SK-N-SH (cell line): Measurements from ENCODE around the gene DYNC1H1. TPM values are rescaled to one million over a fixed set of nuclear protein-coding genes. Genes with fewer than 3 reads are reported as not detected.

Experiments used
- CTCF ChIA-PET: fragments of 300-600, 350-600 bp; formaldehyde crosslinking; extraction: SDS; loops from one replicate; lab custom pipeline; 2021; lab: Yijun Ruan, JAX
- POLR2A ChIA-PET: fragments of 350-600 bp; sonication (Branson Sonifier 250); formaldehyde crosslinking; extraction: SDS; loops from one replicate; lab custom pipeline; 2020; ENCODE audit warnings: antibody characterized with exemption, inconsistent platforms; lab: Yijun Ruan, JAX
- DNase-seq: peaks from one replicate; pipeline ENCODE4 v3.0.0; 2012
- H2AFZ ChIP-seq: fragments of 200-600 bp; sonication (generic); 2 replicates; pipeline ENCODE4 v1.8.1; 2016; ENCODE audit warnings: antibody characterized with exemption, mild to moderate bottlenecking, low read depth
- H3F3A ChIP-seq: fragments of 200-600 bp; sonication (generic); replicated peaks from 2 replicates; pipeline ENCODE3; 2016; ENCODE audit warnings: antibody characterized with exemption, mild to moderate bottlenecking; ENCODE audit not compliant: insufficient read depth
- H3K27ac ChIP-seq, 2 experiments: fragments of 200-500 bp in 1 of 2; fragments of 200-600 bp in 1 of 2; sonication (Bioruptor generic) in 1 of 2; sonication (generic), shearing (Covaris generic) in 1 of 2; 2 replicates each; pipeline versions ENCODE4 v1.5.1 to v1.6.1; 2014 to 2016; ENCODE audit warnings: low read depth in 2 of 2, inconsistent platforms in 1 of 2, low read length in 1 of 2, mild to moderate bottlenecking in 1 of 2, mixed read lengths in 1 of 2
- H3K27me3 ChIP-seq: fragments of 200-600 bp; sonication (generic), shearing (Covaris generic); 2 replicates; pipeline ENCODE4 v1.6.1; 2016; ENCODE audit warnings: mixed run types; ENCODE audit not compliant: insufficient read depth
- H3K36me3 ChIP-seq, 2 experiments: fragments of 200-500 bp in 1 of 2; fragments of 200-600 bp in 1 of 2; sonication (Bioruptor generic) in 1 of 2; sonication (generic) in 1 of 2; replicated peaks in 1 of 2; 2 replicates each; pipeline versions ENCODE3 to v1.5.1; 2014 to 2016; ENCODE audit warnings: low read length in 1 of 2, mild to moderate bottlenecking in 1 of 2; ENCODE audit not compliant: insufficient read depth in 2 of 2, control insufficient read depth in 1 of 2
- H3K4me1 ChIP-seq, 2 experiments: fragments of 200-500 bp in 1 of 2; fragments of 200-600 bp in 1 of 2; sonication (Bioruptor generic) in 1 of 2; sonication (generic), shearing (Covaris generic) in 1 of 2; 2 replicates each; pipeline versions ENCODE4 v1.5.1 to v1.6.1; 2014 to 2016; ENCODE audit warnings: low read depth in 1 of 2, low read length in 1 of 2, mixed run types in 1 of 2; ENCODE audit not compliant: insufficient read depth in 2 of 2, control insufficient read depth in 1 of 2
- H3K4me2 ChIP-seq: fragments of 200-600 bp; sonication (generic), shearing (Covaris generic); 2 replicates; pipeline ENCODE4 v1.6.1; 2017; ENCODE audit warnings: mixed run types
- H3K4me3 ChIP-seq, 2 experiments: fragments of 200-500 bp in 1 of 2; fragments of 200-600 bp in 1 of 2; sonication (Bioruptor generic) in 1 of 2; sonication (generic), shearing (Covaris generic) in 1 of 2; 2 replicates each; pipeline versions ENCODE4 v1.5.1 to v1.8.1; 2014 to 2016; ENCODE audit warnings: low read depth in 2 of 2, inconsistent platforms in 1 of 2, low read length in 1 of 2, mild to moderate bottlenecking in 1 of 2, mixed read lengths in 1 of 2, moderate library complexity in 1 of 2
- H3K79me2 ChIP-seq: fragments of 200-600 bp; sonication (generic); 2 replicates; pipeline ENCODE4 v1.8.1; 2017; ENCODE audit warnings: mild to moderate bottlenecking; ENCODE audit not compliant: insufficient read depth
- H3K9ac ChIP-seq: fragments of 200-600 bp; sonication (generic); 2 replicates; pipeline ENCODE4 v1.6.1; 2017; ENCODE audit warnings: mixed run types
- H3K9me2 ChIP-seq: fragments of 200-600 bp; sonication (generic); 2 replicates; pipeline ENCODE4 v1.6.1; 2017; ENCODE audit warnings: mixed run types
- H3K9me3 ChIP-seq: fragments of 200-600 bp; sonication (generic); 2 replicates; pipeline ENCODE4 v1.6.1; 2017; ENCODE audit warnings: mixed run types, mild to moderate bottlenecking, moderate library complexity
- H4K20me1 ChIP-seq: fragments of 200-600 bp; sonication (generic); 2 replicates; pipeline ENCODE4 v1.6.1; 2017; ENCODE audit warnings: mild to moderate bottlenecking, mixed run types; ENCODE audit not compliant: insufficient read depth
- CHD2 ChIP-seq: fragments of 150-350 bp; IDR thresholded peaks from 2 replicates; pipeline ENCODE4 v1.6.1; 2018; ENCODE audit warnings: low read length; ENCODE audit not compliant: partially characterized antibody
- CTCF ChIP-seq: fragments of 200-600 bp; sonication (generic); IDR thresholded peaks from 2 replicates; pipeline ENCODE4 v1.6.1; 2017; ENCODE audit warnings: antibody characterized with exemption, mild to moderate bottlenecking, moderate library complexity
- EP300 ChIP-seq, 2 experiments: IDR thresholded peaks; 2 replicates each; pipeline versions ENCODE4 v1.4.0 to v1.6.1; 2012; ENCODE audit warnings: borderline replicate concordance in 1 of 2, low read depth in 1 of 2, low read length in 1 of 2
- FOXJ3 ChIP-seq: sonication (generic); formaldehyde crosslinking; IDR thresholded peaks from 2 replicates; pipeline ENCODE4 v1.5.1; 2020; ENCODE audit warnings: mild to moderate bottlenecking, missing genetic modification reagents
- GABPA ChIP-seq: IDR thresholded peaks from 2 replicates; pipeline ENCODE4 v1.4.0; 2012; ENCODE audit warnings: low read depth, mild to moderate bottlenecking
- IRF3 ChIP-seq: fragments of 150-350 bp; IDR thresholded peaks from 2 replicates; pipeline ENCODE4 v1.6.1; 2016; ENCODE audit warnings: mild to moderate bottlenecking, low read depth, low read length
- MXI1 ChIP-seq: IDR thresholded peaks from 2 replicates; pipeline ENCODE4 v1.6.1; 2012; ENCODE audit warnings: mild to moderate bottlenecking, low read depth, low read length, improper control_type of control experiment
- NRF1 ChIP-seq: IDR thresholded peaks from 2 replicates; pipeline ENCODE4 v1.6.1; 2012; ENCODE audit warnings: low read depth, mild to moderate bottlenecking, low read length
- RCOR1 ChIP-seq: fragments of 150-350 bp; IDR thresholded peaks from 2 replicates; pipeline ENCODE4 v1.6.1; 2017; ENCODE audit warnings: antibody characterized with exemption, low read length
- REST ChIP-seq: IDR thresholded peaks from 2 replicates; pipeline ENCODE4 v1.6.1; 2012; ENCODE audit warnings: mild to moderate bottlenecking, low read depth, low read length, moderate library complexity
- SIN3A ChIP-seq: IDR thresholded peaks from 2 replicates; pipeline ENCODE4 v1.6.1; 2012; ENCODE audit warnings: low read depth, mild to moderate bottlenecking, low read length, moderate library complexity, borderline replicate concordance
- SMC3 ChIP-seq: IDR thresholded peaks from 2 replicates; pipeline ENCODE4 v1.6.1; 2012; ENCODE audit warnings: low read depth, low read length, improper control_type of control experiment
- TCF12 ChIP-seq: IDR thresholded peaks from 2 replicates; pipeline ENCODE4 v1.4.0; 2012
- TEAD4 ChIP-seq: IDR thresholded peaks from 2 replicates; pipeline ENCODE4 v1.4.0; 2012; ENCODE audit warnings: mild to moderate bottlenecking, borderline replicate concordance; ENCODE audit not compliant: insufficient read depth
- USF2 ChIP-seq: fragments of 150-350 bp; IDR thresholded peaks from 2 replicates; pipeline ENCODE4 v1.6.1; 2017; ENCODE audit warnings: antibody characterized with exemption, low read length, low read depth, borderline replicate concordance
- YY1 ChIP-seq: IDR thresholded peaks from 2 replicates; pipeline ENCODE4 v1.4.0; 2012; ENCODE audit warnings: low read depth, mild to moderate bottlenecking
- WGBS: methylation state at CpG from one replicate; pipeline ENCODE4 v1.1.6; 2017; ENCODE audit warnings: low lambda C conversion rate; 5-methylcytosine and 5-hydroxymethylcytosine counted together
- polyA plus RNA-seq, 3 experiments: library from polyadenylated mRNA; depleted of rRNA; stranded (reverse); fragments of >200 nt; gene quantifications; 2 replicates each; pipeline ENCODE4 v1.2.3, GENCODE V29; 2012
- TF ChIP-seq, protein P1 (sequence below): IDR thresholded peaks from 2 replicates; pipeline ENCODE4 v1.4.0; 2012; ENCODE audit warnings: low read depth

DYNC1H1 gene
- polyA plus RNA-seq, 1 of the 3 experiments (the other 2 are of a cell fraction) = 140 TPM

- Histone ChIP-seq H3K9me2 (no peaks in the 10 kb centered on the region), H3K4me2 (peak overlapping the region; percentile 90), H3K27me3 (no peaks in the 10 kb centered on the region), H4K20me1 (peaks cover 35% of the 10 kb centered on the region), H3K4me3 (peak overlapping the region; percentile 71 to 81), H3K4me1 (peaks cover 28 to 32% of the 10 kb centered on the region in 2 experiments), H3K36me3 (peaks cover 32 to 35% of the 10 kb centered on the region in 2 experiments), H3K27ac (peak overlapping the region; percentile 88 to 92), H3K79me2 (peaks cover 41% of the 10 kb centered on the region), H3K9ac (peak overlapping the region; percentile 92), H2AFZ (peak overlapping the region; percentile 92; the same call in 1 of the 2 replicates), H3K9me3 (no peaks in the 10 kb centered on the region), H3F3A (peaks cover 13% of the 10 kb centered on the region)
- ChIA-PET CTCF (interaction anchor here (1.4 to 2.9 kb wide), 3 partner anchors 9 to 227 kb away, joined by 3 to 15 read pairs (median 12); no protein-coding TSS in a partner anchor), POLR2A (interaction anchor here (0.5 to 0.9 kb wide), 2 partner anchors 39 to 232 kb away, joined by 3 read pairs; no protein-coding TSS in a partner anchor)
- no peak for DNase-seq
- 42% methylated on average over 11 of the region's 11 CpGs for WGBS
- TF ChIP-seq, protein P1, sequence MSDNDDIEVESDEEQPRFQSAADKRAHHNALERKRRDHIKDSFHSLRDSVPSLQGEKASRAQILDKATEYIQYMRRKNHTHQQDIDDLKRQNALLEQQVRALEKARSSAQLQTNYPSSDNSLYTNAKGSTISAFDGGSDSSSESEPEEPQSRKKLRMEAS = 0 out of 2 replicates have a peak, but pooled peaks have one; percentile 5
- TF ChIP-seq MXI1 = 0 out of 2 replicates have a peak, but pooled peaks have one; percentile 24
- no peak for TF ChIP-seq SMC3
These were observed 123.3 kb downstream of the DYNC1H1 start for GRCh38 chr14:102087762-102088011.

DNA sequence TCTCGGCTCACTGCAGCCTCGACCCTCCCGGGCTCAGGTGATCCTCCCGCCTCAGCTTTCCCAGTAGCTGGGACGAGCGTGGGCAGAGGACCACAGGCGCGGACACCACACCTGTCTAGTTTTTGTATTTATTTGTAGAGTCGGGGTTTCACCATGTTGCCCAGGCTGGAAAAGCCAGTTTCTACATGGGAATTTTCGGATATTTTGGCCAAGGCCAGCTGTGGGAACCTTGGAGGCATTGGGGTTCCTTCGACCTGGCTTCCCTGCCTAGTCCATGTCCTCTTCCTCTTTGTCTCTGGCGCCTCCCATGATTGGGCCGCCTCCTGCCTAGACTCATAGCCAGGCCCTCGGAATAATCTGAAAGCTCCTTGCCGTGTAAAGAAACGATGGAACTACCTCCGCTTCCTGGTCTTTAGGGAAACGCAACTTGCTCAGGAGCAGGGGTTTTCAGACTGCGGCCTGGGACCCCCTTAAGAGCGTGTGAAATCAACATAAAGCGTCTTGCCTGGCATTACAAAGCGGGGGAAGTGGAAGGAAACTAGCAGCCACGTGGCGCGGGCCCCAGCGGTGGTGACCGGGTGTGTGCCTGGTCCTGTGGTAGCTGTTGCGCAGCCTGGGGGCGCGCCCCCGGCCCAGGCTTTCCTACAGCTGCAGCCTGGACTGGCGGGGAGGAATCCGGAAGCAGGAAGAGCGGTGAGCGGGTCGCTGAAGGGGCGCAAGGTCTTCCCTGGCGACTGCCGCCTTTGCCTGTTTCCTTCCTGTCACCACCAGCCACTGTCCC, 123.8 kb downstream of the DYNC1H1 start:
- 90% methylated on average over 34 of the region's 39 CpGs for WGBS
- POLR2A ChIA-PET = interaction anchor here (0.5 to 0.9 kb wide), 2 partner anchors 40 to 232 kb away, joined by 3 read pairs; no protein-coding TSS in a partner anchor
- DNase-seq = no peak

More for the DNA sequence above, 123.8 kb downstream of the DYNC1H1 start:
- H3K4me1 ChIP-seq = peaks cover 26 to 27% of the 10 kb centered on the region in 2 experiments
- peak overlapping the region; percentile 90 for H3K4me2 ChIP-seq
- H3F3A ChIP-seq = peaks cover 8% of the 10 kb centered on the region
- peak overlapping the region; percentile 88 to 92 for H3K27ac ChIP-seq
- H3K27me3 ChIP-seq = no peaks in the 10 kb centered on the region
- no peak for TF ChIP-seq SIN3A
- no peak for TF ChIP-seq USF2
- no peak for TF ChIP-seq GABPA
- TF ChIP-seq FOXJ3 (CRISPR knock-in tag) = no peak
- no peak for TF ChIP-seq TCF12
- TF ChIP-seq NRF1 = no peak
- no peak for TF ChIP-seq REST
- no peak for TF ChIP-seq IRF3
- TF ChIP-seq CHD2 = no peak
- TF ChIP-seq, protein P1 = no peak
- TF ChIP-seq CTCF = no peak
- no peak for TF ChIP-seq RCOR1
- no peak for TF ChIP-seq EP300 (IDR thresholded peaks at IDR 0.05; ENCODE audit: borderline replicate concordance in 1 of 2, low read depth in 1 of 2, low read length in 1 of 2)
- TF ChIP-seq YY1 = no peak
- TF ChIP-seq TEAD4 = no peak
- CTCF ChIA-PET = interaction anchor here (0.8 to 2.9 kb wide), 4 partner anchors 8 to 226 kb away, joined by 3 to 15 read pairs (median 8); no protein-coding TSS in a partner anchor
- H3K9me2 ChIP-seq = no peaks in the 10 kb centered on the region
- peaks cover 36% of the 10 kb centered on the region for H3K79me2 ChIP-seq
- H3K36me3 ChIP-seq = peaks cover 26 to 30% of the 10 kb centered on the region in 2 experiments
- H2AFZ ChIP-seq = no peak overlapping the region
- H3K9me3 ChIP-seq = no peaks in the 10 kb centered on the region
- H3K4me3 ChIP-seq = peak overlapping the region; percentile 71 to 81; a peak in 3 of 4 replicates
- peaks cover 30% of the 10 kb centered on the region for H4K20me1 ChIP-seq
- H3K9ac ChIP-seq = peak overlapping the region; percentile 92; the same call in 1 of the 2 replicates
